PC-3 (cell line): ENCODE data around the gene SPRTN. TPM values are rescaled to one million over a fixed set of nuclear protein-coding genes. Genes with fewer than 3 reads are reported as not detected.
"Not testable (repeated sequence)": the region's sequence is repeated elsewhere in the genome, so short reads cannot be mapped to it uniquely, and the experiment has no call there.

Source experiments
- ATAC-seq: fragments of 200-7000 bp; cut with Tn5 transposase; 2 replicates; pipeline ENCODE4 v1.9.1; 2020; ENCODE audit warnings: mild to moderate bottlenecking, moderate library complexity
- BruUV-seq: library from RNA; stranded (reverse); fragments of 400-500 nt; replicated peaks from 2 replicates; lab custom pipeline; 2021; lab: Mats Ljungman, UMichigan
- CTCF ChIA-PET: fragments of 300-600 bp; sonication (Branson Sonifier 250); formaldehyde crosslinking; loops from one replicate; lab custom pipeline; 2022; ENCODE audit warnings: antibody characterized with exemption; lab: Charles Lee
- POLR2A ChIA-PET: fragments of 300-600 bp; sonication (Branson Sonifier 250); formaldehyde crosslinking; loops from one replicate; lab custom pipeline; 2022; ENCODE audit warnings: antibody characterized with exemption; ENCODE audit not compliant: unreplicated experiment; lab: Charles Lee
- DNase-seq: peaks from one replicate; pipeline ENCODE4 v3.0.0-alpha.2; 2015
- H2AFZ ChIP-seq: fragments of 300-600 bp; sonication (generic); 2 replicates; pipeline ENCODE4 v1.6.0; 2016; ENCODE audit warnings: antibody characterized with exemption, low read length
- H3F3A ChIP-seq: fragments of 300-600 bp; sonication (generic); one replicate; pipeline ENCODE4 v1.6.0; 2017; ENCODE audit warnings: antibody characterized with exemption, low read length, control low read depth, mild to moderate bottlenecking; ENCODE audit not compliant: unreplicated experiment
- H3K27ac ChIP-seq: fragments of 300-600 bp; sonication (generic); 2 replicates; pipeline ENCODE4 v1.5.1; 2016; ENCODE audit warnings: mild to moderate bottlenecking, low read length
- H3K27me3 ChIP-seq: fragments of 300-600 bp; sonication (generic); 2 replicates; pipeline ENCODE4 v1.6.1; 2016; ENCODE audit warnings: low read length, mixed read lengths
- H3K36me3 ChIP-seq: fragments of 300-600 bp; sonication (generic); 2 replicates; pipeline ENCODE4 v1.6.1; 2016; ENCODE audit warnings: low read depth, mixed run types, low read length, mixed read lengths
- H3K4me1 ChIP-seq: fragments of 300-600 bp; sonication (generic); 2 replicates; pipeline ENCODE4 v1.5.1; 2016; ENCODE audit warnings: low read length; ENCODE audit not compliant: insufficient read depth
- H3K4me2 ChIP-seq: fragments of 300-600 bp; sonication (generic); 2 replicates; pipeline ENCODE4 v1.6.0; 2016; ENCODE audit warnings: low read length
- H3K4me3 ChIP-seq: fragments of 300-600 bp; sonication (generic); 2 replicates; pipeline ENCODE4 v1.5.1; 2016; ENCODE audit warnings: mild to moderate bottlenecking, low read length, mixed read lengths
- H3K79me2 ChIP-seq: fragments of 300-600 bp; sonication (generic); 2 replicates; pipeline ENCODE4 v1.6.1; 2017; ENCODE audit warnings: low read length, mixed read lengths
- H3K9ac ChIP-seq: fragments of 300-600 bp; sonication (generic); 2 replicates; pipeline ENCODE4 v1.6.0; 2016; ENCODE audit warnings: mild to moderate bottlenecking, low read length
- H3K9me2 ChIP-seq: fragments of 300-600 bp; sonication (generic); replicated peaks from 2 replicates; pipeline ENCODE4 v1.6.1; 2016; ENCODE audit warnings: mixed run types, low read length, mixed read lengths
- H3K9me3 ChIP-seq: fragments of 300-600 bp; sonication (generic); 2 replicates; pipeline ENCODE4 v1.6.1; 2016; ENCODE audit warnings: low read length, mixed read lengths
- H4K20me1 ChIP-seq: fragments of 300-600 bp; sonication (generic); 2 replicates; pipeline ENCODE4 v1.6.1; 2016; ENCODE audit warnings: low read length, mixed read lengths
- EZH2 ChIP-seq: fragments of 300-600 bp; sonication (generic); IDR thresholded peaks from one replicate; pipeline ENCODE4 v1.6.1; 2017; ENCODE audit warnings: antibody characterized with exemption, mild to moderate bottlenecking, low read length; ENCODE audit not compliant: unreplicated experiment
- EZH2phosphoT487 ChIP-seq: fragments of 300-600 bp; sonication (generic); IDR thresholded peaks from 2 replicates; pipeline ENCODE4 v1.6.1; 2018; ENCODE audit warnings: mild to moderate bottlenecking, antibody characterized with exemption, low read length, borderline replicate concordance
- intact Hi-C: fragments of 100-400 bp; cut with micrococcal nuclease; formaldehyde crosslinking; loops from 2 replicates; pipeline ENCODE4 v1.9.0; 2023
- total RNA-seq: library from RNA; depleted of rRNA; stranded (reverse); fragments of >200 nt; gene quantifications from 2 replicates; pipeline ENCODE4 v1.2.3, GENCODE V29; 2014
- TF ChIP-seq, protein P1 (sequence below): fragments of 300-600 bp; sonication (generic); conservative IDR thresholded peaks from 2 replicates; pipeline ENCODE4 v1.5.1; 2017; ENCODE audit warnings: antibody characterized with exemption, low read depth, mild to moderate bottlenecking, low read length

The SPRTN gene
- total RNA-seq, 1 experiment from 2014 or later = 27.8 TPM

GRCh38 chr1:231347961-231348360 lies 9.9 kb downstream of the SPRTN start:
- BruUV-seq = no TSS peak
- peaks cover 29% of the 10 kb centered on the region for H3K79me2 ChIP-seq
- H3K27ac ChIP-seq = no peak overlapping the region
- no peak overlapping the region for H3K9ac ChIP-seq
- H3K4me1 ChIP-seq = no peaks in the 10 kb centered on the region
- CTCF ChIA-PET = no interaction called here
- no peak overlapping the region for H2AFZ ChIP-seq
- intact Hi-C loops = no loop called here
- TF ChIP-seq EZH2phosphoT487 (no peak), EZH2 (no peak)
- TF ChIP-seq, protein P1, sequence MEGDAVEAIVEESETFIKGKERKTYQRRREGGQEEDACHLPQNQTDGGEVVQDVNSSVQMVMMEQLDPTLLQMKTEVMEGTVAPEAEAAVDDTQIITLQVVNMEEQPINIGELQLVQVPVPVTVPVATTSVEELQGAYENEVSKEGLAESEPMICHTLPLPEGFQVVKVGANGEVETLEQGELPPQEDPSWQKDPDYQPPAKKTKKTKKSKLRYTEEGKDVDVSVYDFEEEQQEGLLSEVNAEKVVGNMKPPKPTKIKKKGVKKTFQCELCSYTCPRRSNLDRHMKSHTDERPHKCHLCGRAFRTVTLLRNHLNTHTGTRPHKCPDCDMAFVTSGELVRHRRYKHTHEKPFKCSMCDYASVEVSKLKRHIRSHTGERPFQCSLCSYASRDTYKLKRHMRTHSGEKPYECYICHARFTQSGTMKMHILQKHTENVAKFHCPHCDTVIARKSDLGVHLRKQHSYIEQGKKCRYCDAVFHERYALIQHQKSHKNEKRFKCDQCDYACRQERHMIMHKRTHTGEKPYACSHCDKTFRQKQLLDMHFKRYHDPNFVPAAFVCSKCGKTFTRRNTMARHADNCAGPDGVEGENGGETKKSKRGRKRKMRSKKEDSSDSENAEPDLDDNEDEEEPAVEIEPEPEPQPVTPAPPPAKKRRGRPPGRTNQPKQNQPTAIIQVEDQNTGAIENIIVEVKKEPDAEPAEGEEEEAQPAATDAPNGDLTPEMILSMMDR = no peak
- no peaks in the 10 kb centered on the region for H3K27me3 ChIP-seq
- no peaks in the 10 kb centered on the region for H3K9me2 ChIP-seq
- no peaks in the 10 kb centered on the region for H4K20me1 ChIP-seq
- no peak for DNase-seq
- no peak overlapping the region for H3K4me2 ChIP-seq
- peaks cover 46% of the 10 kb centered on the region for H3K36me3 ChIP-seq
- H3F3A ChIP-seq = no peaks in the 10 kb centered on the region
- no peaks in the 10 kb centered on the region for H3K9me3 ChIP-seq
- ATAC-seq = no peak
- POLR2A ChIA-PET = no interaction called here
- H3K4me3 ChIP-seq = no peak overlapping the region

- ChIA-PET POLR2A (no interaction called here), CTCF (no interaction called here)
- Histone ChIP-seq H4K20me1 (no peaks in the 10 kb centered on the region), H3K79me2 (peaks cover 26% of the 10 kb centered on the region), H3K27me3 (no peaks in the 10 kb centered on the region), H2AFZ (no peak overlapping the region), H3K9ac (no peak overlapping the region), H3F3A (no peaks in the 10 kb centered on the region), H3K4me1 (no peaks in the 10 kb centered on the region), H3K4me3 (no peak overlapping the region), H3K36me3 (peaks cover 51% of the 10 kb centered on the region), H3K4me2 (no peak overlapping the region), H3K27ac (no peak overlapping the region), H3K9me3 (no peaks in the 10 kb centered on the region), H3K9me2 (no peaks in the 10 kb centered on the region)
- intact Hi-C loops = no loop called here
- TF ChIP-seq, protein P1 = no peak
- no peak for TF ChIP-seq EZH2phosphoT487
- no peak for TF ChIP-seq EZH2
- no peak for ATAC-seq
- BruUV-seq = no TSS peak
- DNase-seq = no peak
These were observed 10.3 kb downstream of the SPRTN start for GRCh38 chr1:231348442-231348841.

DNA sequence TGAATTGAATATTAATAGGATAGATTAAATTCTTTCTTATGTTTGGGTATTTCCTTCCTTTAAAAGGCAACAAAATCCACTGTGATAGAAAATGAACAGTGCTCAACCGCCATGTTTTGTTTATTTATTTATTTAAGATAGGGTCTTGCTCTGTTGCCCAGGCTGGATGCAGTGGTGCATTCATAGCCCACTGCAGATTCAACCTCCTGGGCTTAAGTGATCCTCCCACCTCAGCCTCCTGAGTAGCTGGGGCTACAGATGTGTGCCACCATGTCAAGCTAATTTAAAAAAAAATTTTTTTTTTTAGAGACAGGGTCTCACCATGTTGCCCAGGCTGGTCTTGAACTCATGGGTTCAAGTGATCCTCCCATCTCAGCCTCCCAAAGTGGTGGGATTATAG lies 10.8 kb downstream of the SPRTN start:
- DNase-seq, H3K9me3 ChIP-seq, H3K27me3 ChIP-seq, H2AFZ ChIP-seq, H4K20me1 ChIP-seq, H3K4me2 ChIP-seq, intact Hi-C loops, H3K27ac ChIP-seq, H3F3A ChIP-seq, ATAC-seq, H3K4me1 ChIP-seq, H3K4me3 ChIP-seq, CTCF ChIA-PET, H3K9ac ChIP-seq, H3K9me2 ChIP-seq, POLR2A ChIA-PET, BruUV-seq: not testable (repeated sequence)
- peaks cover 22% of the 10 kb centered on the region for H3K79me2 ChIP-seq
- H3K36me3 ChIP-seq = peaks cover 52% of the 10 kb centered on the region
